CD4-positive, alpha-beta T cell treated with Interleukin-12 subunit alpha and Interleukin-12 subunit beta, for 1 hour (primary cell): ENCODE data around the gene GINM1.

Source experiments
- DNase-seq: peaks from one replicate; pipeline ENCODE4 v3.0.0-alpha.2; 2020

GINM1 gene, protein sequence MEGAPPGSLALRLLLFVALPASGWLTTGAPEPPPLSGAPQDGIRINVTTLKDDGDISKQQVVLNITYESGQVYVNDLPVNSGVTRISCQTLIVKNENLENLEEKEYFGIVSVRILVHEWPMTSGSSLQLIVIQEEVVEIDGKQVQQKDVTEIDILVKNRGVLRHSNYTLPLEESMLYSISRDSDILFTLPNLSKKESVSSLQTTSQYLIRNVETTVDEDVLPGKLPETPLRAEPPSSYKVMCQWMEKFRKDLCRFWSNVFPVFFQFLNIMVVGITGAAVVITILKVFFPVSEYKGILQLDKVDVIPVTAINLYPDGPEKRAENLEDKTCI

DNA sequence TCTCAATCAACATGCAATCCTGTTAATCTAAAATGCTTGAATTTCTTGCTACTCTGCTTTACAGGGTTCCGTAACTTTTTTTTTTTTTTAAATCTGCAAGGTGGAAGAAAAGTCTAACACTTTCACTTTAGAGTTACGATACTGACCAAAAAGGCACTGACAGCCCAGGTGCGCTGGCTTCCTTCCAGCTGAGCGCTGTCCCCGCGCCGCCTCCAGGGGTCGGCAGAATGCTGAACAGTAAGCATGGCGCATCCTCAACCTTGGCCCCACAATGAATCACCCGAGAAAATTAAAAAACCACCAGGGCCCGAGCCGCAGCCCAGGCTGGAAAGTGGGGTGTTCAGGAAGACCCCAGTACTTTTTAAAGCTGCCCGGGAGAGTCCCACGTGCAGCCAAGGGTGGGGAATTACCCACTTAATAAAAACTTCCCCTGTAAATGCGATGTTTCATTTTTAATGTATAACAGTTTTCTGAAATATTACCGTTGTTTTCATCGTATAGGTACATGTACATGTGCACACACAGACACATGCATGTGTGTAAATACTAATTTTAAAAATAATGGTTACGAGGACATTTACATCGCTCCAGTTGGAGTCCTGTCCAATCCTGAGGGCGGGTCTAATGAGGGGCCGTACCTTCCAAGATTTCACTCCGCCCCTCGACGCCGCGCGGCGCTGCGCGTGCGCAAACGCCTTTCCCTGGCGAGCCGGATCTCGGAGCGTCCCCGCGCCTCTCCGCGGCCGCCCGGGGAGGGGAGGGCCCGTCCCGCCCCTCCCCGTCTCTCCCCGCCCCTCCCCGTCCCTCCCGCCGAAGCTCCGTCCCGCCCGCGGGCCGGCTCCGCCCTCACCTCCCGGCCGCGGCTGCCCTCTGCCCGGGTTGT is at the start of gene GINM1:
Gene GINM1, plus strand, starts transcription at position 849 of the 883 bp plus-strand sequence. CDS start 40 bp downstream, outside the sequence.
- DNase-seq: peak; percentile 97

DNA sequence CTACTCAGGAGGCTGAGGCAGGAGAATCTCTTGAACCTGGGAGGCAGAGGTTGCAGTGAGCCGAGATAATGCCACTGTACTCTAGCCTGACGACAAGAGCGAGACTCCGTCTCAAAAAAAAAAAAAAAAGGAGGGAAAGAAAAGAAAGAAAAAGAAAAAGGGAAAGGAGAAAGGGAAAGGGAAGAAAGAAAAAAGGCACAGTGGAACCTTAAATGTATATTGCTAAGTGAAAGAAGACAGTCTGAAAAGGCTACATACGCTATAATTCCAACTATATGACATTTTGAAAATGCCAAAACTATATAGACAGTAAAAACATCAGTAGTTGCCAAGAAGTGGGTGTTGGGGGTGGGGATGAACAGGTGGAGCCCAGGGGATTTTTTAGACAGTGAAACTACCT is 36.5 kb upstream of the GINM1 start:
- DNase-seq: no peak

DNA sequence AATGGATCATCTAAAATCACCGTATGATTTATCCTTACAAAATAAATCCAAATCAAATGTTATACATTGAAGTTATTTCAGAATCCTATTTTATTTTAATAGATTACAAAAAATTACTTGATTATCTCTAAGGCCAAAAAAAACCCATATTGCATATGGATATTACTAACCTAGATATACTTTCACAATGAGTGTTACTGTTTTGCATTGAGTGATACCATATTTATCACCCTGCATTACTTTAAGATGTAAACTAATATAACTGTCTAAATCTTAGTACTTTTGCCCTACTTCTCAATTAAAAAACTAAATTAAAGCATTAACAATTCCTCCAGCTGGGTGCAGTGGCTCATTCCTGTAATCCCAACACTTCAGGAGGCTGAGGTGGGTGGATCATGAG is 31.4 kb upstream of the GINM1 start:
- DNase-seq: no peak

DNA sequence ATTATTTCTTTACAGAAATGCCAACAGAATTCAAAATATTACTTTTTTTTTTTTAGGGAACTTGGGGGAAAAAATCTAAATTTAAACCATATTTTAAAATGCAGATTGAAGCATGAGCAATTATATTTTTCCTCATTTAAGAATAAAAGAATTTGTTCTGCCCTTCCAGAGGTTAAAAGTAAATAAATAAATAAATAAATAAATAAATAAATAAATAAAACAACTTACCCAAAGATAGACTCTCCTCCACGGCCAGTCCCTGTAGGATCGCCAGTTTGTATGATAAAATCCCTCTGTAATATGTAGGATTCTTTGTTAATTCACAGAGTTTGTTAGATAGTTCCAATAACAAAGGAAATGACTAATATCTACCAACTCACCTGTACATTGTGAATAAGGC is 25.0 kb upstream of the GINM1 start:
- DNase-seq: no peak

DNA sequence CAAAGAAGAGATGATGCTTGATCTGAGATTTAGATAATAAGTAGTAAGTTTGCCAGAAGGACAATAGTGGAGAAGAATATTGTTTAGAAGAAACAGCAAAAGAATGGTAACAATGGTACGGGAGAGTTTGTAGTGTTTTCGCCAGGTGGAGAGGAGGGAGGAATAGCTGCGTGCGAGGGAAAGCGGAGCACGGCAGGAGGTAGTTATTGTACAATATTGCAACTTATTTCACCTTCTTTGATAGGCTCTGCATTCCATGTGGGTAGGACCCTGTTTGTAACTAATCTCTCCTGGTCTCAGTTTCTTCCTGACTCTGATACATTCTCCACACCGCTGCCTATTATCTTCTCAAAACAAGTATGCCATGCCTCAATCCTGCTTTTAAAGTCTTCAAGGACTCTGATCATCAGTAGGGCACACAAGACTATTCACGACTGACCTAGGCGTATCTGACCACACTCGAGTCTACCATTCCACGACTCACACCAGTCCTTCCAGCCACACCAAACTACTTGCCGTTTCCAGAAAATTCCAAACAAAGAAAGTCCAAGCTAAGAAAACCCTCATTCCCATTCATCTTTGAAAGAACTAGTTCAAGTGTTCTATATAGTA is 21.4 kb upstream of the GINM1 start:
- no peak for DNase-seq

DNA sequence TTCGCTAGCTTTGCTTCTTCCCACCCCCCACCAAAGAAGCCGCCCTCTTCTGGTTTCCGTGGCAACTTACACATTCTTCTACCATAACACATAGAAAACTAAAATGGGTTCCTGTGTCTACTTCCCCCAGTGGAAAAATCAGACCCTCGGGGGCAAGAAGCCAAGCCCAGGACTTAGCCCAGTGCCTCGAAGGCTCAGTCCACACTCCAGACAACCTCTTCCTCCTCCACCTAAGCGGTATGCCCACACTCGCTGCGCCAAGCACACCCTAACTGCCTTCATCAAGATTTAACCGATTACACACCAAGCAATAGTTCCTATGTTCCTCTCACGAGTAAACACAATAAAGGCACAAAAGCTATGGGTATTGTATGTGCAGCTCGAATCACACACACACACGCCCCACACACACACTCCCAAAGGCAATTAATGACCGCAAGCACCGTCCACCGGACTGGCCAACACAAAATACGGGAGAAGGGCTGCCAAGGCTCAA is 20.9 kb upstream of the GINM1 start:
- DNase-seq: peak; percentile 86

DNA sequence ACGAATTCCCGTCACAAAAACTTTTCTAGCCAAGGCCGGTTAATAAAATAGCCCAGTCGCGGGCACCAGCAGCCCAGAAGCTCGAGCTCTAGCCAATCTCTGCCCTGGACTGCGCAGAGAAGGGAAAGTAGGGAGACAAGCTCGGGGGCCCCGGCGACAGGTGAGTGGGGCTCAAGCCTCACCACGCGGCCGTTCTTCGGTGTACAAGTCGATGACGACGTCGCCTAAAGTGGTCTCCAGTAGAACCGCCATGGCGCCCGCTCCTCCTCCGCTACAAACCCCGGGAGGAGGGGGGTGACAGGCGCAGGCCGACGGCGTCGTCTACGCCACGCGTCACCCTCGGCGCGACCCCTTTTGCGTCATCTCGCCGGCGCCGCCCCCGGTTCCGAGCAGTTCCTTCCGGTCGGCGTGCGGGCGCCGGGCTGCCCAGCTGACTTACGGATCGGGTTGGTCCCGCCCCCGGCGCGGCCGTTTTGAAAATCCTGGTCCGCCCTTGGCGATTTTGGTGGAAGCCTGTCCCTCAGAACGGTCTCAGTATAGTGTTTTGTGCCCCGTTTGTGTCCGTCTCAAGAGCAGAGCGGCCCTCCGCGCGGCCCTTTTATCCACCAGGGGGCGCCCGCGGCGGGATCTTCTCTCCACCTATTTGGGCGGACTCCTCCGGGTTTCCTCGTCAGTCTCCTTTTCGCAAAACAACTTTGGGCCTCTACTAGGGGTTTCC is 20.3 kb upstream of the GINM1 start, which contains the start of gene PPIL4:
Gene PPIL4, minus strand, starts transcription at position 290 of the 718 bp plus-strand sequence. Its CDS starts 38 bp downstream, at position 252.
- DNase-seq: peak; percentile 97

DNA sequence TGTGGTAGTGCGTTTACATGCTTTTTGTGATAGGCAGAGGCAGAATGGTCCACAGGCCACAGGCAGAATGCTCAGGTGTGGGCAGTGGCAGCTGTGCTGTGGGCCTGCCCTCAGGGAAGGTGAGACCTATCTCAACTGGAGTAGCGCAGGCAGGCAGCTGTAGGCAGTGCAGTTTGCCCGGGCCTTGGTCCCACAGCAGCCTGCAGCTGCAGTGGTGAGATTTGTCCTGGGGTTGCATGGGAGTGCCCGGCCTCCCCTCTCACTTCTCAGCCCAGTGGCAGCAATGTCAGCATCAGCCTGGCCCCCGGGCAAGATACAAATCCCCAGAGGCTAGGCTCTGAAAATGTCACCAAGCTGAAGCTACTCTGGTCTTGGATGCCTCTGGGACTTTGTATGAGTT is 14.3 kb upstream of the GINM1 start:
- DNase-seq: no peak

DNA sequence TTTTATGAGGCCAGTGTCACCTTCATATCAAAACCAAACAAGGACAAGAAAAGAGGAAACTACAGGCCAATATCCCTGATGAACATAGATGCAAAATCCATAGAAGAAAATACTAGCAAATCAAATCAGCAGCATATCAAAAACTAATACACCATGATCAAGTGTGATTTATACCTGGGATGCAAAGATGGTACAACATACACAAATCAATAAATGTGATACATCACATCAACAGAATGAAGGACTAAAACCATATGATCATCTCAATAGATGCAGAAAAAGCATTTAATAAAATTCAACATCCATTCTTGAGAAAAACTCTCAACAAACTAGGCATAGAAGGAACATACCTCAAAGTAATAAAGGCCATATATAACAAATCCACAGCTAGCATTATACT is 8.1 kb upstream of the GINM1 start:
- DNase-seq: no peak

DNA sequence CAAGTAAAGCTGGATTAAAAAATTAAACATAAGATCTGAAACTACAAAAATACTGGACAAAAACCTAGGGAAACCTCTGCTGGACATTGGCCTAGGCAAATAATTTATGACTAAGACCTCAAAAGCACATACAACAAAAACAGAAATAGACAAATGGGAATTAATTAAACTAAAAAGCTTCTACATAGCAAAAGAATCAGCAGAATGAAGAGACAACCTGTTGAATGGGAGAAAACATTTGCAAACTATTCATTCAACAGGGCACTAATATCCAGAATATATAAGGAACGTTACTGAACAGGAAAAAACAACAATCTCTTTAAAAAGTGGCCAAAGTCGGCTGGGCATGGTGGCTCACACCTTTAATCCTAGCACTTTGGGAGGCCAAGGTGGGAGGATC is 6.8 kb upstream of the GINM1 start:
- no peak for DNase-seq

DNA sequence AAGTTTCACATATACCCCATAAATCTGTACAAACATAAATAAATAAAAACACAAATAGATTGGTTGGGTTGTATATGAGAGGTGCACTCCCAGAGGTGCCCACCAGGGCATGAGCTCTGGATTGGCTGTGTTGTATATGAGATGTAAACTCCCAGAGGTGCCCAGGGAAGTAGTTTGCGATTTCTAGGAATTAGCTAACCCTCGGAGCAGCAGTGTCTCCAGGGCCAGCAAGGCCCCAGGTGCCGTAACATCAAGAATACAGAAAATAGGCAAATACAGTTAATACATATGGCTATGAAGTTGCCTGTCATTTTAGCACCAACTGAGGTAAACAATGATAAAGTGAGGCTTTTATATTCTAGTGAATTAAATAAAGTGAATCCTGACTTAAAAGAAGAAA is 5.4 kb upstream of the GINM1 start:
- peak; percentile 25 for DNase-seq

DNA sequence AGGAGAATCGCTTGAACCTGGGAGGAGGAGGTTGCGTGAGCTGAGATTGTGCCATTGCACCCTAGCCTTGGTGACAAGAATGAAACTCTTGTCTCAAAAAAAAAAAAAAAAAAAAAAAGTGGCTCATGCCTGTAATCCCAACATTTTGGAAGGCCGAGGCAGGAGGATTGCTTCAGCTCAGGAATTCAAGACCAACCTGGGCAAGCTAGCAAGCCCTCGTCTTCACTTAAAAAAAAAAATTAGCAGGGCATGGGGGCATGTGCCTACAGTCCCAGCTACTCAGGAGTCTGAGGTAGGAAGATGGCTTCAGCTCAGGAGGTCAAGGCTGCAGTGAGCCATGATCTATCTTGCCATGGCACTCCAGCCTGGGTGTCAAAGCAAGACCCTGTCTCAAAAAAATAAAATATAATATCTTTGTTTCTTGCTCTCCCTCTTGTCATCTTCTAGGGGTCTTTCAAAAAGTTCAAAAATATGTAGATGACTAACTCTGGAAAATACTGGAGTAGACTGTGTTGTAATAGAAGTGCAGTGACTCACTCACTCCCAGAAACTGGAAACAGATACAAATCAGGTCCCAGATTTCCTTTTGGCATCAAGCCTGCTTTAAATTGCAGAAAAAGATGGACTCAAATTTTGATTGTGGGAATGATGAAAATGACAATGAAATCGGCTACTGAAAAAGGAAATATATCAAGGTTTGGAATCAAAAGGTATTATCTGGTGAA is 2.8 kb upstream of the GINM1 start:
- no peak for DNase-seq

DNA sequence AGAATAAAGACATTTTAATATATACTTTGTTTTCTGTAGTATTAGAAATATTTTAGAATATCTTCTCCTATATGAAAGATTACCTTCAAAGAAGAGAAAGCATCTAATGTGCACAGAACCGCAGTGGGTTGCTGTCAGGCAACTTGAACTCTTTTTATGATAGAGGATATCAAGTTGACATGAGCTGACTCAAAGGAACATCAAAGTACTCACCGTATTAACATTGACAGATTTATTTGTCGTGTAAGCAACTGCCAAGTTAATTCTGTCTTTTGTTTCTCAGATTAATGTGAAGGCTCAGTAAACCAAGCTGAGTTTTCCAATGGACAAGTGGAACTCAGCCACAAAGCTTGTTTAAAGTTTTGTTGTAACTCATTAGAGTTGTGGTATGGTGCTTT is 2.2 kb upstream of the GINM1 start:
- no peak for DNase-seq

DNA sequence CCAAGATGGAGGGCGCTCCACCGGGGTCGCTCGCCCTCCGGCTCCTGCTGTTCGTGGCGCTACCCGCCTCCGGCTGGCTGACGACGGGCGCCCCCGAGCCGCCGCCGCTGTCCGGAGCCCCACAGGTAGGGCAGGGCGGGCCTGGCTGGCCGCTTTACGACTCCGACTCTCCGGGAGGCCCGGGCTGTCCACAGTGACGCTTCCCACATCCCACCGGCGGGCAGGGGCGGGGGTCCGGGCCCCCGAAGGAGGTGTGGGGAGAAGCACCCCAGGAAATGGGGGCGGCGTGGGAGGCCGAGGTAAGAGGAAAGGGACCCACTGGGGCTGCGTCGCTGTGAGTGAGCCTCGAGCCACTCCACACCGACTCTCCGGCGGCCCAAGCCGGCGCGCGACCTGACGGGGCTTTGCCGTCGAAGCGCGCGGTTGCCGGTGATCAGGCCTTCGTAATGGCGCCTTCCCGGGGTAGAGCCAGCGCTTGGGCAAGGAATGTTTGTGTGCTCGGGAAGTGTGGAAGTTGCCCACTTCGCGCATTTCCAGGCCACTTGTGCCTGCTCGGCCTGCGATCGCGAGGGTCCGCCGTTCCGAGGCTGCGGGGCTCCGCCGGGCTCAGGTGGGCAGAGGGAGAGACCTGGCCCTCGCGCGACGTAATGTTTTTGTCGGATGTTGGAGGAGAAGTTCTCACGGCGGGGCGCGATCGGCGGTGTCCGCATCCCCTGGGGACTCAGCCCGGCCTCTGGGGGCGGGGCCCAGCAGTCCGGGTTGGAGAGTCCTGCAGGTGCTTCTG is 427 bp downstream of the GINM1 start:
- DNase-seq: peak; percentile 41

DNA sequence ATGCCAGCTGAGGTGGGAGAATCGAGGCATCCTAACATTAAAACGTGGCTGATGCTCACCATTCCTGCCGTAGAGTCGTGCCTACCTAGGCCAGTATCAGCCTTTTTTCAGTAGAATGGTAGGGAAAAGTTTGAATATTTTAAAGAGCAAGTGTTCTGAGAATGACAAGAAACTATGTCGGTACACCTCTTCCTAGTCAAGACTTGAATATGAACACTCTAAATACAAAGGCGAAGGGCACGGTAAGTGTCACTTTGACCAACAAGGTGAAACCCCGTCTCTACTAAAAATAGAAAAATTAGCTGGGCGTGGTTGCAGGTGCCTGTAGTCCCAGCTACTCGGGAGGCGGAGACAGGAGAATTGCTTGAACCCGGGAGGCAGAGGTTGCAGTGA is 1.0 kb downstream of the GINM1 start:
- no peak for DNase-seq

DNA sequence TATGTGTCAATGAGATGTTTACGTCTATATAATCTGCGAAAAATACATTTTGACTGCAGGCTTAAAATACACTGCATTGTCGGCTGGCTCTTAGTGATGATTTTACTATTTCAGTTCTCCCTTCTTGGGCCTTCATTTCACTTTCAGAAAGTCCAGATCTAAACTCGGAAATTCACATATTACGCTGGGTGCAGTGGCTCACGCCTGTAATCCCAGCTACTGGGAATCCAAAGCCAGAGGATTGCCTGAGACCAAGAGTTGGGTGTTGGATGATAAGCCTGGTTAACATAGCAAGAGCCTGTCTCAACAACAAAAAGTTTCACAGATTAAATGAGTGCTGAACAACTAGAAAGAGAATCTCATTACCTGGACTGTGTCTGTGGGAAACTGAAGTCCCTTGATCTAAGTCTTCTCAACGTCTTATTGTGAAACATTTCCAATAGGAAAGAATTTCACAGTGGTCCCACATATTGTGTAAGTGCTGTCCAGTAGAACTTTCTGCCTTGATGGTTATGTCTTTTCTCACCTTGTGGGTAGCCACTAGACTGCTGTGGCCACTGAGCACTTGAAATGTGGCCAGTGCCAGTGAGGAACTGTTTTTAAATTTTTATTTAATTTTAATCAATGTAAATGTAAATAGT is 1.9 kb downstream of the GINM1 start:
- DNase-seq: no peak

DNA sequence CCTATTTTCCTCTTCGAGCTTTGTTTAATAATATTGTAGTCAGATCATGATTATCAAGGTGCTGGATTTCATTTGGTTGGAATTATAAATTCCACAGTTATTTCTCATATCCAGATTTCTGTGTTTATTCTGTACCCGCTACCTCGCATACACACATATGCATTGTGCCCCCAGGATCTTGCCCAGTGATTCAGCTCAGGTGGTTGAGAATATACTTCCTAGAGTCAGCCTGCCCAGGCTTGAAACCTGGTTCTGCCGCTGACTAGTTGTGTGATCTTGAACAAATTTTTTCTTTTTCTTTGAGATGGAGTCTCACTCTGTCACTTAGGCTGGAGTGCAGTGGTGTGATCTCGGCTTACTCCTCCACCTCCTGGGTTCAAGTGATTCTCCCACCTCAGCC is 14.7 kb downstream of the GINM1 start:
- DNase-seq: no peak

DNA sequence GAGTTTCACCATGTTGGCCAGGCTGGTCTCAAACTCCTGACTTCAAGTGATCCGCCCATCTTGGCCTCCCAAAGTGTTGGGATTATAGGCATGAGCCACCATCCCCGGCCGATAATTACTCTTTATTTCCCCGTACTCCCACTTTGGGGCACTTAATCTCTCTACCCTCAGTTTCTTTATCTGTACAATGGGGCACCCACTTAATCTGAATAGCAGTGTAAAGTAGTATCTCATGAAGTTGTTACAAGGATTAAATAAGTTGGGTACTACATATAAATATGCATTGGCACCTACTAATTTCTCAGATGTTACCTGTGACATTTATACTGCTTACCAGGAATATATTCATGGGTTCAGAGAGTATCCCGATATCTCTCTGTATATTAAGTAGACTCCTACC is 15.2 kb downstream of the GINM1 start:
- no peak for DNase-seq

DNA sequence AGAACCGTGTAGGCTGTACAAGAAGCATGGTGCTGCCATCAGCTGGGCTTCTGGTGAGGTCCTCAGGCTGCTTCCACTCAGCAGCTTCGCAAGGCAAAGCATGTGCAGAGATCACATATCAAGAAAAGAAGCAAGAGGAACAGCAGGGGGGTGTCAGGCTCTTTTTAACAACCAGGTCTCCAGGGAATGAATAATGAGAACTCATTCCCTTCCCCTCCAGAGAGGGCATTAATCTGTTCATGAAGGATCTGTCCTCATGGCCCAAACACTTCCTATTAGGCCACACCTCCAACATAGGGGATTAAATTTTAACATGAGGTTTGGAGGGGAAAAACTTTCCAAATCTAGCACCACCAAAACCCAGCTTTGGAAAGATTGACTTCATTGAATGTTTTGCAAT is 20.0 kb downstream of the GINM1 start:
- DNase-seq: no peak

DNA sequence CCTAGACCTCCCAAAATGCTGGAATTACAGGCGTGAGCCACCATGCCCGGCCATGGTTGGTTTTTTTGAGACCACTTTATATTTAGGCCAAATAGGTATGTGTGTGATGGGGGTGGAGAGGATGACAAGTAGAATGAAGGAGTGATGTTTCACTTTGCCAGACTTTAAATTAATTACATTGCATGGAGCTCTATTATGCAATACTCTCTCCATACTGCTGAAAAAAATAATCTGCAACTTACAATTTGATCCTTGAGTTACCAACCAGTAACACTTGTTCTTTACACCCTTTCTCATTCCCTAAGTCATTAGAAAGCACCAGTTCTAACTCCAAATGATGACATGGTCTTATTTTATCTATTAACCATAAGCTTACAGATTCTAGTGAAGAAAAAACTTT is 26.8 kb downstream of the GINM1 start:
- DNase-seq: no peak

DNA sequence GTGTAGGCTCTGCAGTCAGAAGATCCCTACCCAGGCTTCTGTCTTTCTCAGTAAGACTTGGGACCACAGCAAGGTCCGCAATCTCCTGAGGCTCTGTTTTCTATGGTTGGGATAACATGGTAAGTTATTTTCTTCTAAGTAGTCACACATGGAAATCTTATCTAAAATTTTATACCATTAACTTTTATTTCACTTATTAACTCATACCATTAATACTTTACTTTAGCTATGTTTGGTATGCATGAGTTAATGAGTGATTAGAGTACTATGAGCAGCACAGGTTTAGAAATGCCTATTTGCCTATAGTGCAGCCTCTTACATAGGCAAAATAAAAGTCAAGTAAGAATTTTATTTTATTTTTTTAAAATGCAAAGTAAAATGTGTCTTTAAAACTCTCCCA is 27.2 kb downstream of the GINM1 start:
- DNase-seq: no peak
